Uterus (tissue), 2 donors: ENCODE data around the gene ANKMY2.

ENCODE experiments used
- POLR2A ChIP-seq, 2 donors: fragments of 450-650 bp; IDR thresholded peaks; one replicate each; pipeline ENCODE4 v1.6.1; 2016; ENCODE audit warnings: antibody characterized with exemption in 2 of 2, mild to moderate bottlenecking in 1 of 2, moderate library complexity in 1 of 2
- TF ChIP-seq, protein P1 (sequence below), 4 experiments: fragments of 200-600 bp in 2 of 4; fragments of 450-650 bp in 2 of 4; sonication (generic) in 2 of 4; IDR thresholded peaks; one replicate each; pipeline ENCODE4 v1.5.1; 2016 to 2019; ENCODE audit warnings: antibody characterized with exemption in 4 of 4, mild to moderate bottlenecking in 2 of 4, moderate library complexity in 1 of 4

GRCh38 chr7:16670021-16670420, 24.5 kb upstream of the ANKMY2 start:
- TF ChIP-seq, protein P1, sequence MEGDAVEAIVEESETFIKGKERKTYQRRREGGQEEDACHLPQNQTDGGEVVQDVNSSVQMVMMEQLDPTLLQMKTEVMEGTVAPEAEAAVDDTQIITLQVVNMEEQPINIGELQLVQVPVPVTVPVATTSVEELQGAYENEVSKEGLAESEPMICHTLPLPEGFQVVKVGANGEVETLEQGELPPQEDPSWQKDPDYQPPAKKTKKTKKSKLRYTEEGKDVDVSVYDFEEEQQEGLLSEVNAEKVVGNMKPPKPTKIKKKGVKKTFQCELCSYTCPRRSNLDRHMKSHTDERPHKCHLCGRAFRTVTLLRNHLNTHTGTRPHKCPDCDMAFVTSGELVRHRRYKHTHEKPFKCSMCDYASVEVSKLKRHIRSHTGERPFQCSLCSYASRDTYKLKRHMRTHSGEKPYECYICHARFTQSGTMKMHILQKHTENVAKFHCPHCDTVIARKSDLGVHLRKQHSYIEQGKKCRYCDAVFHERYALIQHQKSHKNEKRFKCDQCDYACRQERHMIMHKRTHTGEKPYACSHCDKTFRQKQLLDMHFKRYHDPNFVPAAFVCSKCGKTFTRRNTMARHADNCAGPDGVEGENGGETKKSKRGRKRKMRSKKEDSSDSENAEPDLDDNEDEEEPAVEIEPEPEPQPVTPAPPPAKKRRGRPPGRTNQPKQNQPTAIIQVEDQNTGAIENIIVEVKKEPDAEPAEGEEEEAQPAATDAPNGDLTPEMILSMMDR (IDR thresholded peaks at IDR 0.05), result no peak
- TF ChIP-seq POLR2A (IDR thresholded peaks at IDR 0.05), result no peak
